A673 (cell line): ENCODE results near the gene KCNIP3.

ENCODE experiments used
- CTCF ChIP-seq: fragments of 300-800, 200-600 bp; sonication (generic); conservative IDR thresholded peaks from 2 replicates; pipeline ENCODE4 v1.5.1; 2017; ENCODE audit warnings: low read depth, mild to moderate bottlenecking, antibody characterized with exemption, low read length, moderate library complexity, mixed read lengths
- EZH2 ChIP-seq: fragments of 200-600 bp; sonication (generic); IDR thresholded peaks from 2 replicates; pipeline ENCODE4 v1.6.1; 2017; ENCODE audit warnings: borderline replicate concordance, low read depth, mild to moderate bottlenecking, mixed read lengths, antibody characterized with exemption, low read length; ENCODE audit not compliant: poor library complexity, severe bottlenecking

DNA sequence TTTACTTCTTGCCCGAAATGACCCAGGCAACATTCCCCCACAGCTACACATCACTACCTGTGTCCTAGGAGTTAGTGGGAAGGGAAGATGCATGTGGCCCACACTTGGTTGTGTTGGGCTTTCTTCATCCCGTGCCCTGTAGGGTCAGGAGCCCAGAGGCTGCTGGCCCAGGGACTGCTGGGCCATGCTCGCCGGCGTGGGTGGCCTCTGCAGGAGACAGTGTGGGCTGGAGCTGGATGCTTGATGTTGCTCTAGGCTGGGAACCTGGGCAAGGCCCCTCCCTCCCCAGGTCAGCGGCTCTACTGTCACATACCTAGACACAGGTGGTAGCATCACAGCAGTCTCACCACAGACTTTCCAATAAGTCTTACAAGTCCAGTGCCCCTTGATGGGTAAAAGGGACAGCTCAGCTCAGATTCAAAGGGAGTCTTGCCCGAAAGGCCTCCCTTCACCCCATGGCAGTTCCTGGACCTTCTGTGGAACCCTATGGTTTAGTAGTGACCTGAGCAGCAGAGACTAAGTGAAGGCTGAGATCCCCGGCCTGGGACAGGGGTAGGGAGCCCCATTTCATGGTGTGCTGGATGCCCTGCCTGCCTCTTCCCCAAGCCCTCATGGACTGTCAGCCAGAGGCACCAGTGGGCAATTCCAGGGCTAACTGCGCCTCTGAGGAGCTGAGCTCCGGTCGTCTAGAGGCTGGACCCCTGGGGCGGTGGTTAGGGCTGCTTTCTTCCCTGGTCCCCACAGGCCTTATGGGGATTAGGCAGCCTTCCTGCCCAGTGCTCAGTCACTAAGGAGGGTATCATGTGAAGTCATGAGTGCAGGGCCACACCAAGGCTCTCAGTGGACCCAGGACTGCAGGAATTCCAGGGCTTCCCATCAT lies 59.9 kb downstream of the KCNIP3 start:
- TF ChIP-seq CTCF (no peak), EZH2 (no peak)
